ENCODE data around the gene SLC5A10. TPM values are rescaled to one million over a fixed set of nuclear protein-coding genes. Genes with fewer than 3 reads are reported as not detected.
"Not testable (repeated sequence)": the region's sequence is repeated elsewhere in the genome, so short reads cannot be mapped to it uniquely, and the experiment has no call there.

SLC5A10 gene
- total RNA-seq (2014; rRNA removed; shearing (Covaris generic)): not detected in 2 replicates
- polyA plus RNA-seq (2014; cell fraction: nucleus; rRNA removed): not detected in 2 replicates

GRCh38 chr17:18951941-18952842 lies at the start of gene SLC5A10:
Gene SLC5A10 (plus strand): TSS chr17:18952165. CDS start chr17:18952206, 41 bp downstream.
- no peak for DNase-seq (ENCODE audit: extremely low read depth, low read depth)

GRCh38 chr17:18904482-18904881 lies 47.5 kb upstream of the SLC5A10 start:
- DNase-seq (ENCODE audit: extremely low read depth, low read depth): no peak

- DNase-seq (ENCODE audit: extremely low read depth, low read depth): no peak
These were observed 46.7 kb upstream of the SLC5A10 start for GRCh38 chr17:18905226-18905625.

DNA sequence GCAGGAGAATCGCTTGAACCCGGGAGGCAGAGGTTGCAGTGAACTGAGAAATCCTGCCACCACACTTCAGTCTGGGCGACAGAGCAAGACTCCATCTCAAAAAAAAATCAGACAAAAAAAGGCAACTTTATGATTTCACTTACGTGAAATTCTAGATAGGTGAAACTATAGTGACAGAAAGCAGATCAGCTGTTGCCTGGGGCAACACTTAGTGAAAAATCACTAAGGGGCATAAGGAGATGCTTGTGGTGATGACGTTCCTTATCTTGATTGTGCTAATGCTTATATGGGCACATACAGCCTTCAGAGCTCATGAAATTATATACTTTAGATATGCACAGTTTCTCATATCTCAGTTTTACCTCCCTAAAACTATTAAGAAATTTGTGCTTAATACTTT lies 41.6 kb upstream of the SLC5A10 start:
- DNase-seq (ENCODE audit: extremely low read depth, low read depth): no peak

GRCh38 chr17:18910881-18911280 lies 41.1 kb upstream of the SLC5A10 start:
- no peak for DNase-seq (ENCODE audit: extremely low read depth, low read depth)

DNA sequence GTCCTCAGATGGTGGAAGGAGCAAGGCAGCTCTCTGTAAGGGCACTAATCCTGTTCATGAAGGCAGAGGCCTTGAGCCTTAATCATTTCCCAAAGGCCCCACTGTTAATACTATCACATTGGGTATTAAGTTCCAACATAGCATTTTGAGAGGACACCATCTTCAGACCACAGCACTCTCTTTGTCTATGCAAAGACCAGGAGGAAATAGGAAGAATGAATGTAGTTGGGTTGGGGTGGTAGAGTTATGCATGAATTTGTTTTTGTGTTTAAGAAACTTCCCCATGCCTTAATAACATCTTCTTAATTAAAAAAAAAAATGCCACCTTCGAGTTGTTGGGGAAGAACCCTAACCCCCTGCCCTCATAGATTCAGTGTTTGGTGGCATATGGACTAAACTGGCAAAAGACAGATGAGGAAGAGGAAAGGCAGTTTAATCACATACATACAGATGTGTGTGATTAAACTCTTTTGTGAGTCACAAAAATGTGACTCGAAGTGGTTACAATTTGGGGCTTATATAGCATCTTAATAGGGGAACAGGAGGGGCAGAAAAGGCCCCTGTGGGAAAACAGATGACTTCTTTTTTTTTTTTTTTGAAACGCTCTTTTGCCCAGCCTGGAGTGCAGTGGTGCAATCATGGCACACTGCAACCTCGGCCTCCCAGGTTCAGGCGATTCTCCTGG lies 35.0 kb upstream of the SLC5A10 start:
- no peak for DNase-seq (ENCODE audit: extremely low read depth, low read depth)

DNA sequence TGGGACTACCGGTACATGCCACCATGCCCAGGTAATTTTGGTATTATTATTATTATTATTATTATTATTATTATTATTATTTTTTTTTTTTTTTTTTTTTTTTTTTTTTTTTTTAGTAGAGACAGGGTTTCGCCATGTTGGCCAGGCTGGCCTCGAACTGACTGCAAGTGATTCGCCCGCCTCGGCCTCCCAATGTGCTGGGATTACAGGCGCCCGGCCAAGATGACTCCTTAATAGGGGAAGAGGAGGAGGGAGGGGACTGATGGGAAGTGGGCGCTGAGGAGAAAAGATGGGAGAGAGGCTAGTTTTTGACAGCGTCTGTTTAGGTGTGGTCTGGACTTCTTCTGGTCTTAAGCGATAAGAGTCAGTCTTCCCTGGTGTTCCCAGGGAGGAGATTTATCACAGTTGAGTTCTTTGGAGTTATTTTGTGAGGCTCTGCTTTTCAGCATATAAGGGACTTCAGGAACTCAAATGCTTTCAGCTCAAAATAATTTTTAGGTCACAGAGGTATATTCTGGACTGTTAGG lies 34.4 kb upstream of the SLC5A10 start:
- no peak for DNase-seq (ENCODE audit: extremely low read depth, low read depth)

DNA sequence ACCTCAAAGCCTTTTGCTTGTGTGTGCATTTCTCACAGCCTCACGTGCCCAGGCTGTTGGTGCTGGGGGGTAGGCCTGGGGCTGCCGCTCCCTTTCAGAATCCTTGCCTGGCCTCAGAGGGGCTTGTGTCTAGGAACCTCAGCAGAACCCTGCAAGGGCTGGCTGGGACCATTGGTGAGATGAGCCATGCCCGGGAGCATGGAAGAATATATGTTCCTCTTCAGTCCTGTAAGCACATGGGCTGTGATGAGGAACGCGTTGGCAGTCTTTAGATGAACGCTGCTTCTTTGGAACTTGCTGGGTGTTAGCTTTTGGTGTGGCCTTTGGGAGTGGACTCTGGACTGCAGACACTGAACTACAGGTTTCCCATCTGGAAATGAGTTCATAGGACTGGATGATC lies 32.0 kb upstream of the SLC5A10 start:
- no peak for DNase-seq (ENCODE audit: extremely low read depth, low read depth)

- no peak for DNase-seq (ENCODE audit: extremely low read depth, low read depth)
These were observed 31.0 kb upstream of the SLC5A10 start for GRCh38 chr17:18920911-18921441.

DNA sequence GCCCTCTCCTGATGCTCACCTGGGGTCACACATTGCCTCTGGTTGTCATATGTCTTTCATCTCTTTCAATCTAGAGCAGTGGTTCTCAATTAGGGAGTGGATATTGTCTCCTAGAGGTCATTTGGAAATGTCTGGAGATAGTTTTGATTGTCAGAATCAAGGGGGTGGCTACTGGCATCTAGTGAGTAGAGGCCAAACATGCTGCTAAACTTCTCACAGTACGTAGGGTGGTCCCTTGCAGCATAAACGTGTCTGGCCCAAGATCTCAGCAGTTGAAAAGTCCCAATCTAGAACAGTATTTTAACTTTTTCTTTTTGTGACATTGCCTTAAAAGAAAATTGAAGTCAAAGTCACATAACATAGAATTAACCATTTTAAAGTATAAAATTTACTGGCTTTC lies 30.5 kb upstream of the SLC5A10 start:
- no peak for DNase-seq (ENCODE audit: extremely low read depth, low read depth)

DNA sequence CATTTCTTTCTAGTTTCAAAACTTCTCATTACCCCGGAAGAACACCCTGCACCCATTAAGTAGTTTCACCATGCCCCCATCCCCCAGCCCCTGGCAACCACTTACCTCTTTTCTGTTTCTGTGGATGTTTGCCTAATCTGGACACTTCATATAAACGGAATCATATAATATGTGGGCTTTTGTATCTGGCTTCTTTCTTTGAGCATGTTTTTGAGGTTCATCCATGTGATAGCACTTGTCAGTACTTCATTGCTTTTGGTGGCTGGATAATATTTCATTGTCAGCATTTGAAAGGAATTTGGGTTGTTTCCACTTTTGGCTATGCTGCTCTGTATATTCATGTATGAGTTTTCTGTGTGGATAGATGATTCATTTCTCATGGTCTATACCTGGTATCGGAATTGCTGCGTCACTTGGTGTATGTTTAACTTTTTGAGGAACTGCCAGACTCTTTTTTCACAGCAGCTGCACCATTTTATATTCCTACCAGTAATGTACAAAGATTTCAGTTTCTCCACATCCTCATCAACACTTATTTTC lies 30.0 kb upstream of the SLC5A10 start:
- no peak for DNase-seq (ENCODE audit: extremely low read depth, low read depth)

GRCh38 chr17:18922596-18922995 lies 29.4 kb upstream of the SLC5A10 start:
- not testable (repeated sequence) for DNase-seq (ENCODE audit: extremely low read depth, low read depth)

GRCh38 chr17:18925187-18925586 lies 26.8 kb upstream of the SLC5A10 start:
- DNase-seq (ENCODE audit: extremely low read depth, low read depth): no peak

- no peak for DNase-seq (ENCODE audit: extremely low read depth, low read depth)
These were observed 23.3 kb upstream of the SLC5A10 start for GRCh38 chr17:18928628-18929125.

DNA sequence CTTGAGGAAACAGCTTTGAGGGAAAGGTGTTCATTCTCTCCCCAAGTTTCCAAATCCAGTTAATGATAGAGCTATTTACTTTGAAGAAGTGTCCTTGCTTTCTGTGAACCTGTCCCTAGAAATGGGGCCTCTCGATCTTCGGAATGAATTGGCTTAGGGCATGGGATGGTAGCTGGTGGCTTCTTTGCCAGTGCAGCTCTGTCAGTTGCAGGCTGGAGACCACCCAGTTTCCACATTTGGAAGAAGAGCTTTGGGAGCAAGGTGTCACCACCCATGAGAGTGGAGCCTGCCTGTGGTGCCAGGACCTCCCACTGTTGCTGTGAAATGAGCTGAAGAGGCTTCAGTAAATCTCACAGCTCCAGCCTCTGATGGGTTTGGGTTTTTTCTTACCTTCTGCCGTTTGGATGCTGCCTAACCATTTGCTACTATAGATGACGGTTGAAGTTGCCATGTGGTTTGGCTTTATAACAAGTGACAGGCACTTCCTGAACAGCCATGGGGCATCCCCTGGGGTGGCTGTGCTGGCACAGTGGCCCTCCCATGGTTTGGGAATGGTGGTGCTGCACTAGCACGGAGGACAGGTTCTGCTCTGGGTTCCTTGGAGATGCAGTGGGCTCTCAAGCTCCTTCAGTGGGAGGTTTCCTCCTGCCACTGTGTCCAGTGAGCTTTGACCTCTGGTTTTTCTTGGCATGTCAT lies 19.5 kb upstream of the SLC5A10 start:
- DNase-seq (ENCODE audit: extremely low read depth, low read depth): no peak

DNA sequence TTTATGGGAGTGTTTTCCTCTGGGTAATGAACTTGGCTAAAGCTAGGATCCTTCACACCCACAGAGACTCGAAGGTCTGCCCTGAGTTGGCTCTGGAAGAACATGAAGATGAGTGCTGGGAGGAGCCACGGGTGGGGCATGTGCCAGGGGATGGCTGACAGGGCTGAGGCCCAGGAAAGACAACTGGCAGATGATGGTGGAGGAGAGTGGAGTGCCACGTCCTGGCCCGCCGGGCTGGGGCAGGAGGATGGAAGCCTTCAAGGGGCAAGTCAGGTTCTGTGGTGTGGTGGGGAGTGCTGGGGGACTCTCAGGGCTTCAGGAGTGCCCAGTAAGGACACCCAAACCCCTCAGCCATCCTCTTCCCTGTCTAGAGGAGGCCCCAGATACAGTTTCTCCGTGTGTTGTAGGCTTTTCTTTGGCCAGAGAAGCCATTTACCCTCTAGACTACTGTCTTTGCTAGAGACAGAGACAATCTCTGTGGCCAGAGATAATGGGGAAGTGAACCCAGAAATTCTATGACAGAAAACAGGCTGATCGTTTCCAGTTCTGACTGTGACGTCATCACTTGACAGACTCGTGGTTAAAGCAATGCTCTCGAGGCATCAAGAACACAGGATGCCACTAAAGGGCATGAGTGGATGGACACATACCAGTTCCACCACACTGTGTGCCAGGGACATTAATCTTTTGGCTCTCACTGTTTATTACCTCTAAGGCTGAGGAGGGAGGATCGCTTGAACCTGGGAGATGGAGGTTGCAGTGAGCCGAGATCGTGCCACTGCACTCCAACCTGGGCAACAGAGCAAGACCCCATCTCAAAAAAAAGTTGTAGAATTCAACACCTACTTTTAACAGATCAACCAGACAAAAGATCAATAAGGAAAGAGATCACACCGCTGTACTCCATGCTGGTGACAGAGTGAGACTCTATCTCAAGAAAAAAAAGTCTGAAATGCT lies 18.6 kb upstream of the SLC5A10 start:
- DNase-seq (ENCODE audit: extremely low read depth, low read depth): no peak

DNA sequence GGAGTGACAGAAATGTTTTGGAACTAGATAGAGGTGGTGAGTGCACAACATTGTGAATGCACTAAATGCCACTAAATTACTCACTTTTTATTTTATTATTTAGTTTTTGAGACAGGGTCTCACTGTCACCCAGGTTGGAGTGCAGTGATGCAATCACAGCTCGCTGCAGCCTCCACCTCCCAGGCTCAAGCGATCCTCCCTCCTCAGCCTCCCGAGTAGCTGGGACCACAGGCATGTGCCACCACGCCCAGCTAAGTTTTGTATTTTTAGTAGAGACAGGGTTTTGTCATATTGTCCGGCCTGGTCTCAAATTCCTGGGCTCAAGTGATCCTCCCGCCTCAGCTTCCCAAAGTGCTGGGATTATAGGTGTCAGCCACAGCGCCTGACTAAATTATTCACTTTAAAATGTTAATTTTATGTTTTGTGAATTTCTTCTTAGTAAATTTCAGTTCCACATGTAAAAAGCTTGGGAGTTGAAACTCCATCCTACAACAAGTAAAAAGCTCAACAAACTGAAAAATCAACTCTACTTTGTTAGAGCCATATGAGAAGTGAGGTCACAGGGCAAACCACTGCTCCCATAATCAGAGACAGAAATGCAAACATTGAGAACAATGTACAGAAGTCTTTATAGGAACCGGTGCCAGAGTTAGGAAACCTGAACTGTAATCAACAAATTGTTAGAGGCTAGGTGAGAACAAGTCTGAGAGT lies 13.8 kb upstream of the SLC5A10 start:
- DNase-seq (ENCODE audit: extremely low read depth, low read depth): no peak

DNA sequence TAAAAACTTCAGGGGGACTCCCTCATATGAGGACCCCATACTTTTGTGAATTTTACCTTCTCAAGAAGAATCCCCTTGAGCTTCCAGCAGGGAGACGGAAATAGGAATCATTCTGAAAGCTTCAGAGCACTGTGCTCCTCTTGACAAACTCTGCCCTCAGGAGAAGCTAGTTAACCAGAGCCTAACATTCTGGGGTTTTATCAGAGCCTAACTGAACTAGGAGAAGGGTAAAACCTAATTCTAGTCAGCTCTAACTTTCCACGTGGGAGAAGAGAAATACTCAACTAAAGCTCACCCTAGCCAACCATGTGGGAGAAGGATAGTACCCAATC lies 13.3 kb upstream of the SLC5A10 start:
- DNase-seq (ENCODE audit: extremely low read depth, low read depth): no peak

- no peak for DNase-seq (ENCODE audit: extremely low read depth, low read depth)
These were observed 7.3 kb upstream of the SLC5A10 start for GRCh38 chr17:18944646-18945045.
